Transverse colon (tissue), 4 donors: ENCODE measurements around the gene LRRC4B. TPM values are rescaled to one million over a fixed set of nuclear protein-coding genes. Genes with fewer than 3 reads are reported as not detected.
A peak's percentile ranks its signal among the peaks of the same experiment; 100 is the strongest.

ENCODE experiments used
- DNase-seq: peaks from one replicate; pipeline ENCODE4 v3.0.0-alpha.2; 2019
- H3K27ac ChIP-seq, 4 donors: fragments of 200-600 bp; sonication (generic); 2 replicates each; pipeline ENCODE4 v1.5.1; 2016 to 2018; ENCODE audit warnings: inconsistent platforms in 4 of 4
- H3K27me3 ChIP-seq: fragments of 200-600 bp; sonication (generic); 2 replicates; pipeline ENCODE4 v1.5.1; 2017; ENCODE audit warnings: inconsistent platforms
- H3K36me3 ChIP-seq, 4 donors: fragments of 200-600 bp; sonication (generic); 2 replicates each; pipeline ENCODE4 v1.5.1; 2017 to 2019; ENCODE audit warnings: inconsistent platforms in 4 of 4
- H3K4me1 ChIP-seq, 4 donors: fragments of 200-600 bp; sonication (generic); 2 replicates each; pipeline ENCODE4 v1.5.1; 2017 to 2020; ENCODE audit warnings: inconsistent platforms in 4 of 4
- H3K4me3 ChIP-seq, 4 donors: fragments of 200-600 bp; sonication (generic); 1 replicate in 1 of 4; 2 replicates in 3 of 4; pipeline versions ENCODE4 v1.5.1 to v1.6.1; 2017 to 2019; ENCODE audit warnings: inconsistent platforms in 4 of 4
- H3K9me3 ChIP-seq, 2 donors: fragments of 200-600 bp; sonication (generic); 2 replicates each; pipeline ENCODE4 v1.5.1; 2017 to 2019; ENCODE audit warnings: inconsistent platforms in 2 of 2
- CTCF ChIP-seq, 5 experiments: fragments of 200-600 bp in 3 of 5; fragments of 450-650 bp in 2 of 5; sonication (generic) in 3 of 5; IDR thresholded peaks; 1 replicate in 2 of 5; 2 replicates in 3 of 5; pipeline ENCODE4 v1.5.1; 2016 to 2017; ENCODE audit warnings: antibody characterized with exemption in 5 of 5, inconsistent platforms in 3 of 5, mild to moderate bottlenecking in 2 of 5, moderate library complexity in 1 of 5
- EP300 ChIP-seq: sonication (generic); formaldehyde crosslinking; IDR thresholded peaks from one replicate; pipeline ENCODE4 v1.6.1; 2017; ENCODE audit warnings: antibody characterized with exemption, low read depth
- POLR2A ChIP-seq: fragments of 450-650 bp; IDR thresholded peaks from one replicate; pipeline ENCODE4 v1.6.1; 2016; ENCODE audit warnings: antibody characterized with exemption, mild to moderate bottlenecking, moderate library complexity
- POLR2AphosphoS5 ChIP-seq, 3 donors: sonication (generic); formaldehyde crosslinking; IDR thresholded peaks; one replicate each; pipeline ENCODE4 v1.6.1; 2016; ENCODE audit warnings: antibody characterized with exemption in 3 of 3
- WGBS, 2 donors: methylation state at CpG; one replicate each; pipeline ENCODE4 v1.1.5; 2018; ENCODE audit warnings: low coverage in 1 of 2; 5-methylcytosine and 5-hydroxymethylcytosine counted together
- in situ Hi-C, 4 donors: fragments of 200-750 bp; cut with MboI; loops; one replicate each; pipeline versions ENCODE4 v1.15.0 to v1.15.1; 2017; ENCODE audit warnings: low sequenced_read_pairs in 3 of 4, low pct_ligation_motif_present in 1 of 4, low pct_unique_long_range_greater_than_20kb in 1 of 4
- intact Hi-C: fragments of 100-400 bp; cut with DNase I; formaldehyde crosslinking; loops from one replicate; pipeline ENCODE4 v1.15.1; 2023; ENCODE audit warnings: low total_unique reads
- total RNA-seq, 4 donors: library from RNA; depleted of rRNA; stranded (reverse); fragments of >200 nt; gene quantifications; one replicate each; pipeline ENCODE4 v1.1.0, GENCODE V29; 2016

The LRRC4B gene
- total RNA-seq, 4 donors from 2014 or later = 0.37 to 1.4 (median 0.91) TPM

DNA sequence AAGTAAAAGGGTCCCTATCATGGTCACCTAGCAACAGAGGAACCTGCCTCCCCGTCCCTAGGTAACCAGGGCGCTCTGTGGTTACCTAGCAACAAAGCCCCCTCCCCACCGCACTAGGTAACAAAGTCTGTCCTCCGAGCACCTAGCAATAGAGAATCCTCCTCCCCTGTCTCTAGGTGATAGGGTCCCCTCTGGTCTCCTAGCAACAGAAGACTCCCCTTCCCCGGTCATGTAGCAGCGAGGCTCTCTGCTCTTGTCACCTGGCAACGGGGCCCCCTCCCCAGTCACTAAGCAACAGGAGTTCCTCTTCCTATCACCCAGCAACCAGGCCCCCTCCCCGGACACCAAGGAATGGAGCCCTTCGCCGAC, 57.6 kb downstream of the LRRC4B start:
- Histone ChIP-seq H3K36me3 (no peaks in the 10 kb centered on the region), H3K9me3 (no peaks in the 10 kb centered on the region), H3K27ac (peak overlapping the region; percentile 75 to 84 (median 82)), H3K4me3 (peak overlapping the region; percentile 62 to 92 (median 78)), H3K4me1 (peaks cover 7 to 14% (median 9%) of the 10 kb centered on the region in 4 donors), H3K27me3 (peaks cover 14% of the 10 kb centered on the region)
- intact Hi-C loops = no loop called here
- DNase-seq = no peak
- no peak for TF ChIP-seq CTCF (IDR thresholded peaks at IDR 0.05)
- TF ChIP-seq POLR2AphosphoS5 (IDR thresholded peaks at IDR 0.05) = no peak
- TF ChIP-seq POLR2A = no peak
- TF ChIP-seq EP300 = no peak
- WGBS, 2 donors = 4% methylated on average over 10 of the region's 10 CpGs; no CpG with 5 or more reads in 1 of the 2 donors
- in situ Hi-C loops = no loop called here

DNA sequence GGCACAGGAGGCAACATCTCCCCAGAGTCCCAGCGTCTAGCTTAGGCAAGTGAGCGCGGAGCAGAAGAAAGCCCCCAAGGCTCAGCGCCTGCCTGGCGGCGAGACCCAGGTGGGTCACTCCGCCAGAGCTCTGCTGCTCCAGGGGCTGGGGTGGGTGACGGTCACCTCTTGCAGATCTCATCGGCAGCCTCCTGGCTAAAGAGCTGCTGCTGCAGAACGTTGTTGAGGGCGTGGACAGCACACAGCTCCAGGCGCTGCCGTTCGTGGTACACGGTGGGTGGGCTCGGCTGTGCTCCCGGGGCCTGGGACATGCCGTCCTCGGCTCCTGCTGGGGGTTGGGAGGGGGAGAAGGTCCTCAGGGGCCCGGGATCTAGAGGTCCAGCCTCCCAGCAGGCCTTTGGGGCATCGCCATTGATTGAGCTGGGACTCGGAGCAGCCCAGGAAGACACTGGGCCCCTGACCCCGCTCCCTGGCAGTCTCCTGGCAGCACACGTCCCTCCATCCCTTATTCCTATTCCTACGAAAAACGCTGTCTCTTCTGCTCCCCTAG, 58.0 kb downstream of the LRRC4B start:
- DNase-seq = no peak

DNA sequence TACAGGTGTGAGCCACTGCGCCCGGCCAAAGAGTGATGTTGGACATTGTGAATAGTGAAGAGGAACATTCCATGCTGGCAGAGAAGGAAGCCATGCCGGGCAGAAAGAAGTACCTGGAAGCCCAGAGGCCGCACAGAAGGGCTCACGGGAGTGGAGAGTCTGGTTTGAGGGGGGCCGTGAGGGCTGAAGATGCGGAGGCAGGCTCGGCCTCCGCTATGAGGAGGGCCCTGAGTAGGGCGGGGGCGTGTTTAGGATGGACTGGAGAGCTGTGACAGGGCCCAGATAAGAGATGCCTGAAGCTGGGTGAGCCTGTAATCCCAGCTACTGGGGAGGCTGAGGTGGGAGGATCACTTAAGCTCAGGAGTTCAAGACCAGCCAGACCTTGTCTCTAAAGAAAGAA, 58.9 kb downstream of the LRRC4B start:
- H3K4me1 ChIP-seq = peaks cover 7 to 14% (median 9%) of the 10 kb centered on the region in 4 donors
- intact Hi-C loops (no loop called here), in situ Hi-C loops (no loop called here)
- no peaks in the 10 kb centered on the region for H3K9me3 ChIP-seq
- no peak for DNase-seq
- H3K36me3 ChIP-seq = no peaks in the 10 kb centered on the region
- no peak overlapping the region for H3K27ac ChIP-seq
- H3K4me3 ChIP-seq = no peak overlapping the region
- H3K27me3 ChIP-seq = peaks cover 4% of the 10 kb centered on the region
- 90% methylated on average over 11 of the region's 11 CpGs; no CpG with 5 or more reads in 1 of the 2 donors for WGBS, 2 donors
- no peak for TF ChIP-seq EP300
- no peak for TF ChIP-seq POLR2A
- no peak for TF ChIP-seq POLR2AphosphoS5 (IDR thresholded peaks at IDR 0.05)
- TF ChIP-seq CTCF (IDR thresholded peaks at IDR 0.05) = no peak

More for the DNA sequence above, 58.0 kb downstream of the LRRC4B start:
- intact Hi-C loops (no loop called here), in situ Hi-C loops (no loop called here)
- H3K9me3 ChIP-seq = no peaks in the 10 kb centered on the region
- no peaks in the 10 kb centered on the region for H3K36me3 ChIP-seq
- H3K27me3 ChIP-seq = peaks cover 13% of the 10 kb centered on the region
- peak overlapping the region; percentile 62 to 92 (median 78) for H3K4me3 ChIP-seq
- WGBS, 2 donors = 75% methylated on average over 12 of the region's 26 CpGs; no CpG with 5 or more reads in 1 of the 2 donors
- TF ChIP-seq POLR2A = no peak
- no peak for TF ChIP-seq CTCF (IDR thresholded peaks at IDR 0.05)
- TF ChIP-seq POLR2AphosphoS5 (IDR thresholded peaks at IDR 0.05) = no peak
- TF ChIP-seq EP300 = no peak
- peaks cover 7 to 14% (median 9%) of the 10 kb centered on the region in 4 donors for H3K4me1 ChIP-seq
- H3K27ac ChIP-seq = peak overlapping the region; percentile 75 to 84 (median 82)

DNA sequence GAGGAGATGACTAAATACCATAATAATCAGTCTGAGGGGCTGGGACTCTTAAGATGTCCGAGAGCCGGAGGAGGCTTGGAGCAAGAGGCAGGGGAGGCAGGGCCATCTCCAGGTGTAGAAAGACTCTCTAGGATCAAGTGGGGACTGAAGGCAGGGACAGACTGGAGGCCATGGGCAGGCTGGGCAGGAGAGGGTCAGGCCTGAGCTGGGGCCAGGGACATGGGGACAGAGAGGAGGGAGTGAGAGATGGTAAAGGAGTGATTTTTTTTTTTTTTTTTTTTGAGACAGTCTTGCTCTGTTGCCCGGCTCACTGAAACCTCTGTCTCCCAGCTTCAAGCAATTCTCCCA, 59.4 kb downstream of the LRRC4B start:
- in situ Hi-C loops = no loop called here
- no peak for DNase-seq
- intact Hi-C loops = no loop called here
- H3K9me3 ChIP-seq = no peaks in the 10 kb centered on the region
- WGBS, 2 donors = 96 to 100% methylated on average over 1 to 3 of the region's 3 CpGs
- no peak overlapping the region for H3K4me3 ChIP-seq
- no peak overlapping the region for H3K27ac ChIP-seq
- H3K36me3 ChIP-seq = no peaks in the 10 kb centered on the region
- no peaks in the 10 kb centered on the region for H3K27me3 ChIP-seq
- TF ChIP-seq EP300 = no peak
- TF ChIP-seq POLR2AphosphoS5 (IDR thresholded peaks at IDR 0.05) = no peak
- no peak for TF ChIP-seq CTCF (IDR thresholded peaks at IDR 0.05)
- no peak for TF ChIP-seq POLR2A
- H3K4me1 ChIP-seq = peaks cover 7 to 14% (median 9%) of the 10 kb centered on the region in 4 donors
